NCI-H345 (cell line): ENCODE data around the gene ZNF322.
A peak's percentile ranks its signal among the peaks of the same experiment; 100 is the strongest.
"Not testable (repeated sequence)": the region's sequence is repeated elsewhere in the genome, so short reads cannot be mapped to it uniquely, and the experiment has no call there.

Experiments used
- DNase-seq: peaks from one replicate; lab custom pipeline; 2025; lab: John Stamatoyannopoulos, UW

The ZNF322 gene, protein sequence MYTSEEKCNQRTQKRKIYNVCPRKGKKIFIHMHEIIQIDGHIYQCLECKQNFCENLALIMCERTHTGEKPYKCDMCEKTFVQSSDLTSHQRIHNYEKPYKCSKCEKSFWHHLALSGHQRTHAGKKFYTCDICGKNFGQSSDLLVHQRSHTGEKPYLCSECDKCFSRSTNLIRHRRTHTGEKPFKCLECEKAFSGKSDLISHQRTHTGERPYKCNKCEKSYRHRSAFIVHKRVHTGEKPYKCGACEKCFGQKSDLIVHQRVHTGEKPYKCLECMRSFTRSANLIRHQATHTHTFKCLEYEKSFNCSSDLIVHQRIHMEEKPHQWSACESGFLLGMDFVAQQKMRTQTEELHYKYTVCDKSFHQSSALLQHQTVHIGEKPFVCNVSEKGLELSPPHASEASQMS

GRCh38 chr6:26659042-26659999 is at the start of gene ZNF322:
ZNF322 (minus strand) TSS chr6:26659746; CDS start chr6:26638553, 21,193 bp downstream.
- DNase-seq: peak; percentile 97

DNA sequence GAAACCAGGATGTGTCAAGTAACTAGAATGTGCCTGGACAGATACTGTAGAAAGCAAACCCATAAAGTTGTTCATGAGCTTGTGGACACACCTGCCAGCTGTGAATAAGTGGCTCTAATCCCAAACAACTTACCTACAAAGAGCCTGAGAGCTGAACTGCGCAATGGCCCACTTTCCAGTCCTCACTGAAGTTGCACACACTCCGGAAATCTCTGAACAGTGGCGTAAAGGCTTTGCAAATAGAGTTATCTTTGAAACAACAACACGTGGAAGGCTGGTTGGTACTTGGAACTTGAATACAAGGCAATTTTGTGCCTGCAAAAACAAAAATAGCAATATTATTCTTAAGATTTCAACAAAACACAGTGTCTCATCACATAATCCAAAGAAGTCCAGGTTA is 46.2 kb upstream of the ZNF322 start:
- DNase-seq: not testable (repeated sequence)

- not testable (repeated sequence) for DNase-seq
Observed at GRCh38 chr6:26705352-26705751, 45.8 kb upstream of the ZNF322 start.

GRCh38 chr6:26701023-26701747 is 41.6 kb upstream of the ZNF322 start:
- not testable (repeated sequence) for DNase-seq

- DNase-seq: not testable (repeated sequence)
Observed at GRCh38 chr6:26697496-26697895, 38.0 kb upstream of the ZNF322 start.

DNA sequence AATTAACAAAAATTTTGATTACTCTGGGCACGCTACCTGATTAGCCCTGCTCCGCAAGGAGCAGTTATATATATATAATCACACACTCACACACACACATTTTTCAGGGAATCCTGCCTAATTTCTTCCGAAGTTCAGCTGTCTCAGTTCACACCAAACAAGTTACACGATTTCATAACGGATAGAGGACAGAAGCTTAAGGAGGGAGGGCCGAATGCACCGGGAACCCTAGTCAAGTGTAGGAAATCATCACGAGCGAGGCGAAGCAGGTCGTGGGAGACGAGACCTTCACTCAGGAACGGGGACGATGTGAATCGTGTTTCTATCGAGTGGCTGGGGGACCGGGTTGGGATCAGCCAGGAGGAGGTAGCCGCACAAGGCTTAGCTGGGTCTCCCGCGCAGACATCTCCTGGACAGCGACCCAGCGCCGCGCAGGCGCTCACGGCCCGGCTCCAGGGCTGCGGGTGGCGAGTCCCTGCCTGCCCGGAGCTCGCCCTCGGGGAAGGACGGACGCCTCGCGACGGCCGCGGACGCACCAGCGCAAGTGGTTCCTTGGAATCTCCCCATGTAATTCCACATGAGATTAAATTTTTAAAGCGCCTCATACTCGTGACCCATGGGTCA is 29.9 kb upstream of the ZNF322 start:
- not testable (repeated sequence) for DNase-seq

- not testable (repeated sequence) for DNase-seq
Observed at GRCh38 chr6:26682435-26683042, 23.0 kb upstream of the ZNF322 start.

DNA sequence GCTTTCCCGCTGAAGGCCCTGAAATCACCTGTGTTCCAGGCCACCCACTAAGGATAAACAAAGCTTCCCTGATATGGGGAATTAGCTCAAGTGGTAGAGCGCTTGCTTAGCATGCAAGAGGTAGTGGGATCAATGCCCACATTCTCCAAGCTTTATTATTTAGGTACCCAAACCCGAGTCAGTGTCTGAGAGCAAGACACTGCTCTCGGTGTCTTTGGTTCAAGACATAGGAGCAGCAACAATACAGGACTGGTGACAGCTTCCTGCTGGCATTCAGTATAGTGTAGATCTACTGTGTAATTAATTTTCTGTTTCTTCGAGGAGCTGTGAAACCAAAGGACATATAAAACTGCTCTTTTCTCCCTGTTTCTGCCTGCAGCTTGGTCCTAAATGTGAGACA is 13.7 kb upstream of the ZNF322 start:
- not testable (repeated sequence) for DNase-seq

GRCh38 chr6:26670558-26670957 is 11.0 kb upstream of the ZNF322 start:
- not testable (repeated sequence) for DNase-seq

DNA sequence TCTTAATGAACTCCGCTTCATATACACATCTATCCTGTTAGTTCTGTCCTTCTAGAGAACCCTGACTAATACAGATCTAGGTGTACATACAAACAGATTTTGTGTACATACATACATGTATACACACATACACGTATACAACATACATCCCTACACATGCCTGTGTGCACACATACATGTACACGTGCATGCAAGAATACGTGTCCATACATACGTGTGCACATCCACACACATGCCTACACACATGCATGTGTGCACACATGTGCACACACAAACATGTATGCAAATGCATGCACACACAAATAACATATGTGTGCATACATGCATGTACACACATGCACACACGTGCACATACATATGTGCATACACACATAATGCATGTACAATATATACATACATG is 10.5 kb upstream of the ZNF322 start:
- not testable (repeated sequence) for DNase-seq

- peak; percentile 35 for DNase-seq
Observed at GRCh38 chr6:26660000-26660361, 435 bp upstream of the ZNF322 start.

DNA sequence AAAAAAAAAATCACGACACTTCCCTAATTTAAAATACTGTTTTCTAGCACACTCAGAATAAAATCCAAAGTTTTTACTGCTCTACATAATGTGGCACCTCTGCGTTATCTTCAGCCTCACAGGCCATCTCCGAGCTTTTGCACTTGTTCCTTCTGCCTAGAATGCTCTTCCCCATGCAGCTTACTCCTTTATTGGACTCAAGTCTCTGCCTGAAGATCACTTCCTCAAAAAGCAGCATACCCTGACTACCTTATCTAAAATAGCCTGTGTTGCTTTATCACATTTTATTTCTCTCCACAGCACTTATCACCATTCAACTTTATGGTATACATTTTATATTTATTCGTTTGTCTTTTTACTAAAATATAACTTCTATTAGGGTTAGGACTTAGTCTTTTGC is 2.3 kb downstream of the ZNF322 start:
- no peak for DNase-seq

DNA sequence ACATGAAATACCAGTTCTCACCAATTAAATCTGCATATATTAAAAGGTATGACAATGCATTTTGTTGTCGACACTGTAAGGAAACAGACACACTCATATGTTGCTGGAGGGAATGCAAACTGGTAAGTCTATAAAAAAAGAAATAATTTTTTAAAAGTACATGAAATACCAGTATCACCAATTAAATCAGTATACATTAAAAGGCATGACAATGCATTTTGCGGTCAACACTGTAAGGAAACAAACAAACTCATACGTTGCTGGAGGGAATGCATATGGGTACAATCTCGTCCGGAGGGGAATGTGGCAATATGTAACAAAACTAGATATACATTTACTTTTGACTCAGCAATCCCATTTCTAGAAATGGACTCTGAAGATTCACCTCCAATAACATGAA is 6.5 kb downstream of the ZNF322 start:
- no peak for DNase-seq

DNA sequence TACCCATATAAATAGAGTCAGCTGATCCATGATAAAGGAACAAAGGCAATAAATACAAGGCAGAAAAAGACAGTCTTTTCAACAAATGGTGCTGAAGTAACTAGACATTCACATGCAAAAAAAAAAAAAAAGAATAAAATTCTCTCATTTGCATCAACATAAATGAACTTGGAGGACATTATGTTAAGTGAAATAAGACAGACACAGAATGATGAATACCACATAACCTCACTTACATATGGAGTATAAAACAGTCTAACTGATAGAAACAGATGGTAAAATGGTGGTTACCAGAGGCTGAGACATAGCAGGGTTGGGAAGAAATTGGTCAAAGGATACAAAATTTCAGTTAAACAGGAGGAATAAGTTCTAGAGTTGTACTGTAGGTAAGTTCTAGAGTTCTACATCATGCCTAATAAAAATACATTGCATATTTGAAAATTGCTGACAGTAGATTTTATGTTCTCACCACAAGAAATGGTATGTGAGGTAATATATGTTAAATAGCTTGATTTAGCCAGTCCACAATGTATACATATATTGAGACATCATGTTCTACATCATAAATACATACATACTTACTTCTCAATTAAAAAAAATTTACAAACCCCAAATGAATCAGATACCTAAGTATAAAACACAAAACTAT is 8.3 kb downstream of the ZNF322 start:
- no peak for DNase-seq

DNA sequence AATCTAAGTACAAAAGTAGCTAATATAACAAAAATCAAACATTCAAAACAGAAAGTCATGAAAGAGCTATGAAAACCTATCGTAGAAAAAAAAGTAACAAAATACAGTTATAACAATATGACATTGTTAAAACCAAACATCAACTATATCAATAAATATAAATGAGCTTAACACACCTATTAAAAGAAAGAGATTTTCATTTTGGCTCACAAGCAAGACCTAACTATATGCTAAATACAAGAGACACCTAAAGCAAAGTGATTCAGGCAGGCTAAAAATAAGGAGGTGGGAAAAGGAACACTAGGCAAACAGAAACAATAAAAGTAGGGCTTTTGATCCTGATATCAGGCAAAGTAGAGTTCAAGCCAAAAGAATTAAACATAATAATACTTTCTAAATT is 13.5 kb downstream of the ZNF322 start:
- no peak for DNase-seq

- no peak for DNase-seq
Observed at GRCh38 chr6:26640806-26641205, 18.7 kb downstream of the ZNF322 start.

DNA sequence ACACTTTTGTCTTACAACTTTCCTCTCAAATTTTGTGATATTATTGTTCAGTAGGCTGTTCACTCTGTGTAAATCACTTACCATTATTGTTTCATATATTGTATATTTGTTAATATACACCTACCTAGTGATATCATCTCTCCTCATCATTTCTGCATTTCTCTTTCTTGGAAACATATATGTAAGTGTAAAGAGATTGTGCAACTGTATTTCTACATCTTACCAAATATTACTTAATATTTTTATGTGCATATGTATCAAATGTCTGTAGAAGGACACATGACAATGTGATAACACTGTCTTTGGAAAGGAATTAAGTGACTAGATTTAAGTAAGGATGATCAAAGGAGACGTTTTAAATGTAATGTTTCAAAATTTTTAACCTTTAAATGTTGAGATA is 30.2 kb downstream of the ZNF322 start:
- no peak for DNase-seq

- no peak for DNase-seq
Observed at GRCh38 chr6:26627843-26628242, 31.7 kb downstream of the ZNF322 start.

DNA sequence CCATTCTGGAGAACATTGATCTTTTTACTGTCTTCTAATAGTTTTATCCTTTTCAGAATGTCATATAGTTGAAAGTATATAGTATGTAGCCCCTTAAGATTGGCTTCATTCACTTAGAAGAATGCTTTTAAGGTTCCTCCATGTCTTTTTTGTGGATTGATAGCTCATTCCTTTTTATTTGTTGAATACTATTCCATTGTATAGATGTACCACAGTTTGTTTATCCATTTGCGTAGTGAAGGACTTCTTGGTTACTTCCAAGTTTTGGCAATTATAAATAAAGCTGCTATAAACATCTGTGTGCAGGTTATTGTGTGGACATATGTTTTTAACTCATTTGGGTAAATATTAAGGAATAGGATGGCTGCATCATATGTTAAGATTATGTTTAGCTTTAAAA is 35.0 kb downstream of the ZNF322 start:
- DNase-seq: no peak

- DNase-seq: no peak
Observed at GRCh38 chr6:26623339-26623859, 36.1 kb downstream of the ZNF322 start.
